ENCODE measurements around the gene KCNJ12.

- TF ChIP-seq CTCF (IDR thresholded peaks at IDR 0.05; ENCODE audit: borderline replicate concordance, extremely low read depth, low read length, poor library complexity, severe bottlenecking) (no peak), EZH2 (IDR thresholded peaks at IDR 0.05; ENCODE audit: borderline replicate concordance, low read depth, low read length, severe bottlenecking) (no peak)
Observed at GRCh38 chr17:21354796-21355385, 21.3 kb upstream of the KCNJ12 start.
